Measurements from ENCODE around the gene NAV2.
A peak's percentile ranks its signal among the peaks of the same experiment; 100 is the strongest.

NAV2 gene

DNA sequence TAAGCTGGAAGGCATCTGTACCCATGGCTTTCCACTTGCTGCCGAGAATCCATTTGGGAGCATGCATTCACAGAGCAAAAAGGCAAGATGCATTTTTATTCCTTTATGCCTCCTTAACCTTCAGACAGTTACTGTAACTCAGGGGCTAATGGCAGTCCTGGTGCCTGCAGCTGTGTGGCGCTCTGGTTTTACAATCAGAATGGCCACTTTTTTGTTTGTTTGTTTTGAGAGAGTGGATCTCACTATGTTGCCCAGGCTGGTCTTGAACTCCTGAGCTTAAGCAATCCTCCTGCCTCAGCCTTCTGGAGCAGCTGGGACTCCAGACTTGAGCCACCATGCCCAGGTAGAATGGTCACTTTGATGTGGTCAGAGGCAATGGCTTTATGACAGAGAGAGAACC, 101.8 kb downstream of the NAV2 start:
- no peak for DNase-seq

DNA sequence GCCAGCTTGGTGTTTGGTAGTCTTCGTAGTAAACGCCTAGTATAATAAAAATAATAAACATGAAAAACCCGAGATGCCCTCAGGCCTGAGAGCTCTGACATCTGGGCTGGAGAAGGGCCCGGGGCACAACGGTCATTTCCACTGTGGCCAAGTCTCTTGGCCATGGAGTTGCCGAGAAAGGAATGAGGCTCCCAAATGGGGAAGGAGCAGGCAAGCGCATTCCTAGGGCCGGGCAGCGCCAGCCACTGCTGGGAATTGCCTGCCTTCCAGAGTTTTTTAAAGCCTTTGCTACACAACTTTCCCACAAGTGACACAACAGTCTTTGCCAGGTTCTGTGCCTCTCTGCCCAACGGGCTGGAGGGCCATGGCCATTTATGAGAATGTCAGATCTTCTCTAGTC, 103.4 kb downstream of the NAV2 start:
- no peak for DNase-seq

DNA sequence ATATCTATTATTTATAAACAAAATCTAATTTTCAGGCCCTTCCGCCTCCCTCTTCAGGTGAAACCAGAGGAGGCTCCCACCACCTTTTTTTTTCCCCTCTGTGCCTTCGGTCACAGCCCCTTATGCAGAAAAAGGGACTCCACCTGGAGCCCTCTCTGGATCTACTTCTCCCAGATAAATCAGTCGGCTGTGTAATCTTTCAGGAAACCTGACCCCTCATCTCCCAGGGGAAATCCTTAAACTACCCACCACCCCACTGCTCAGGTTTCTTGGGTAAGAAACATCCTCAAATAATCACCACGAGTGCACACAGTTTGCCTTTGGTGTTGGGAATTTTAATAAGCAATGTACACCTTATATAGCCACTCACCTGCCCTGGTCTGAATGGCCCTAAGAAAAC, 104.2 kb downstream of the NAV2 start:
- DNase-seq: peak; percentile 82

DNA sequence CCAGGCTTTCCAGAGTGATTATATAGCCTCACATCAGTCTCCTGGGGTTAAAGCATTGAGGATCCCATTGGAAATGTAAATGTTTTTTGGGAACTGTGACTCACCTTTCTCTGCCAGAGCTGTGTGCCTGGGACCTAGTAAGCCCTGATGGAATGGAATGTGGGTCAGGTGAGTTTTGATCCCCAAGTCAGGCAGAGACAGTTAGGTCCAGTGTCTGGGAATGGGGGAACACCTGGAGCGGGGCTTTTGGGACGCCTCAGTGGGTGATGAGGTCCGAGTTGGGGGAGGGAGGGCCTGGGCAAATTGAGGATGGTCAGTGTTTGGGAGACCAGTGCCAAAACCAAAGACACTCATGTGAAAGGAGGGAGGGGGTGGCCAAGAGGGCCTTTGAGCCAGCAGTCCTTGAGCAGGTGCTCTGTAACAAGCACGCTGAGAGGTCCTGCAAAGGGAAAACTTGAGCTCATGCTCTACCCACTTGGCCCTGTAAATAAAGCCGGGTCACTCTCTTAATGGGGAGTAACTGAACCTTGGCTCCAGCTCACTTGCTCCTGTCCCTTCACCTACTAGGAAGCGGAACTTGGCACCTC, 104.7 kb downstream of the NAV2 start:
- no peak for DNase-seq

DNA sequence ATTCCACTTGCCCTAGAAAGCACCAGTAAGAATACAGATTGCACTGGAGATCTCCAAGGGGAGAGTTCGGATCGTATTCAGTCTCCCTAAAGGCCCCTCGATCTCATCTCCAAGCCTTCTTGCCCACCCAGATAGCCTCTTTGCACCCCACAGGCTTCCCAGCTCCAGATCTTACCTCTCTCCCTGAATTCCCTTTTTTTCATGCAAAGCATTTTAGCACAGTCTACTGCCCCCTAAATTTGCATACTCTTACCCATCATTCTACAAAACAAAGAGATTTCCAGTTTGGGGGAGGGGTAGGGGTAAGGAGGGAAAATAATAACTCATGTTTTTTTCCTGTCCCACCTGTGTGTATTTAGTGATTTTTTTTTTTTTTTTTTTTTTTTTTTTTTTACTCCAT, 105.2 kb downstream of the NAV2 start:
- DNase-seq: no peak

DNA sequence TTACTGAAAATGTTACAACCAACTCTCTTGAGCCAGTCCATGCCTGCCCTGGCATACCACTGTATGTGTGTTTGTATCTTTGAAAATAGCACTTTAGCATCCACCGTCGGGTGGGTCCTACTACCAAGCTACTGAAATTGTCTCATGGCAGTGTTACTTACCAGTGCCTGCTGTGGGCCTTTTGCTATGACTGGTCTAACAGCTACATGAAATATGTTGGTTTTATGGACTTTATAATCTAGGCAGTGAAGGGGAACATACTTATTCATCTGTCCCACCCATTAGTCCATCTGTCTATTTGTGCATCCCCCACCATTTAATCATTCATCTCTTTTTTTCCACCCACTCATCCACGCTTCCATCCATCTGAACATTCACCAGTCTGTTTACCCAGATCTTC, 106.0 kb downstream of the NAV2 start:
- no peak for DNase-seq

DNA sequence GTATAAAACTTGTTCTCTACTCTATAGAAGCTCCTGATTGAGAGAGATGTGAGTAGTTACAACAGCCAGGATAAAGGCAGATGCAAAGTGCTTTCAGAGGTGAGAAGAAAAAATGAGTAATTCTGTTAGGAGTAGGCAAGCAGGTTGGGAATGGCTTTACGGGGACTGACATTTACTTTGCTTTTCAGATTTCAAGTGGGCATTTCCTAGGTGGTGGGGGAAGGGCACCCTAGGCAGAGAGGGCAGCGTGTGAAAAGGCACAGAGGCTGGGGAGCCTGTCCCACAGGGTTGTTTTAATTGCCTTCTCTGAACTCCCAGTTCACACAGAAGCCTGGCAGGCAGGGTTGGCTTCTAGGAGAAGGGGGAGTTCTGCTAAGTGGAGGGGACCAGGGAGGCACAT, 106.5 kb downstream of the NAV2 start:
- no peak for DNase-seq

DNA sequence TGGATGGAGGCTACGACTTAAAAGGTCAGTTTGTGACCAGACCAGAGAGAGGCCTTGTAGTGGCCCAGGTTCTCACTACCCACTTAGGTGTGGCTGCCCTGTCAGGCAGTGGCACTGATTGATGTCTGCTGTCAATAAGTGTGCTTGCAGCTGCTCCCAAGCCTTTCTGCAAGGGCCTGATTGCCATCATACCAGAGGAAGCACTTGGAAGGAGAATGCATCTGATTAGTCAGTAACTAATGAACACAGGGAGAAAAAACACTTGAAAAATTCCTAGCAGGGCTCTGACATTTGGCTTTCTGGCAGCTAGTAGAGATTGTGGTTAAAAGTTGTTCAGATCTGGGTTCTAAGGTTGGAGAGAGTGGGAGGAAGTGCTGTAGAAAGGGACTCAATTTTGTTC, 107.5 kb downstream of the NAV2 start:
- no peak for DNase-seq

DNA sequence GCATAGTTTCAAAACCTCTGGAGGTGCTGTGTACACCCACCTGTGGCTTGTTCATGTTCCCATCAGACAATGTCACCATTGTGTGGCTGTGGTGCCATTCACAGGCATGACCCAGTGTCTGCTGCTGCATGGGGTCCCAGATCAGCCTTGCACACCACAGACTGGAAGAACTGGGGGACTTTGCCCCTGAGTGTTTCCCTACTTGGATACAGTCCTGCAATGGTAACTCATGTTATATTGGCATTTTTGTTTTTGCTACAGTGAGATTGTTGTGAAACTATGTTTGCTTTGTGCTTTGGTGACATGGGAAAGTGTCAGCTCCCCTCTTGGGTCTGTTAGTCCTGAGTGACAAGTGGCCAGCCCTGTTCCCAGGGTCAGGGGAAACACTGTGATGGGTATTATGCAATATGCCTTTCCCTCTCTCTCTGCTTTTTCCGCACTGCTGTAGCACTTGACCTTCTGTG, 108.8 kb downstream of the NAV2 start:
- DNase-seq: no peak

DNA sequence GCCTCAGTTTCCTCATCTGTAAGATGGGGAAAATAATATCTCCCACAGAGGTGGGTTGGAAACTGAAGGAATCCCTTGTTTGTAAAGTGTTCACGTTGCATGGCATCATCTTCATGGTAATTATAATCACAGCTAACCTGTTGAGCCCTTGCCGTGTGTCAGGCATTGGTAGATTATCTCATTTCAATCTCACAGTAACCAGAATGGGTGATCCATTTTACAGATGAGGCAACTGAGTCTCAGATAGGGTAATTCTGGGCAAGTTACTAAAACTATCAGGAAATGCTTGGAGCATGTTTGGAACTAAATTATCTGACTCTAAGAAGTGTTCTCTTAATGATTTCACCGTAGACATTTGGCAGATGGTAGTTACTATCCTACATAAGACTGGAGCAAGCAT, 109.4 kb downstream of the NAV2 start:
- no peak for DNase-seq

DNA sequence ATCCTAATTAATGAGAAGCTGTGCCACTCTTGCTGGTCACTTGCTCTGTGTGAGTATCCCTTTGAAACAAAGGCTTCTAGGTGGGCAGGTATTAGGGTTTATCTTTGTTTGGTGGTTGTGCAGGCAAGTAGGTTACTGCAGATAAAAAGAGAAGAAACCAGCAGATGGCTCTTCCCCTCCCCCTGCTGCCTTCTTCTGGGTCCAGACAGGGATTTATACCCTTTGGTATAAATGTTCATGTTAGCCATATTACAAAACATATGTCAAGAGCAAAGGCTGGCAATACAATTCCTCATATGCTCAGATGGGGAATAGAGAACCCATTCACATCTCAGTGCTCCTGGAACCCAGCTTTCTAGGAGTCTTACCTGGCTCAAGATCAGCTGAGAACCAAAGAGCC, 109.9 kb downstream of the NAV2 start:
- DNase-seq: no peak

DNA sequence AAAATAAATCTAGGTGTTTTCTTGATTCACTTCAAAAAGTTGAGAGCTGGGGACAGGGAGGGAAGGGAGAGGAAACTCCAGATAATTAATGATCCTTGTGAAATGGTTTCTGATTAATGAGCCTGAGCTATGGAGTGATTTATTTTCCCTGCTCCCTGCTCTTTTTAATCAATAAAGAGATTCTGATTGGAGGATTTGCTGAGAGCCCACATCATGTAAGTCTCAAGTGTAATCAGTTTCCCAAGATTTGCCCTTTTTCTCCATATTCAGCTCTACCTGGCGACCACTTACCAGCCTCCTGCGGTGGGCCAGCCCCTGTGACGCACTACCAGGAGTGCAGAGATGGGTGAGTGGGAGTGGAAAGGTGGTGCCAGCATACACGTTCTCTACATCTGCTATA, 114.0 kb downstream of the NAV2 start:
- no peak for DNase-seq

DNA sequence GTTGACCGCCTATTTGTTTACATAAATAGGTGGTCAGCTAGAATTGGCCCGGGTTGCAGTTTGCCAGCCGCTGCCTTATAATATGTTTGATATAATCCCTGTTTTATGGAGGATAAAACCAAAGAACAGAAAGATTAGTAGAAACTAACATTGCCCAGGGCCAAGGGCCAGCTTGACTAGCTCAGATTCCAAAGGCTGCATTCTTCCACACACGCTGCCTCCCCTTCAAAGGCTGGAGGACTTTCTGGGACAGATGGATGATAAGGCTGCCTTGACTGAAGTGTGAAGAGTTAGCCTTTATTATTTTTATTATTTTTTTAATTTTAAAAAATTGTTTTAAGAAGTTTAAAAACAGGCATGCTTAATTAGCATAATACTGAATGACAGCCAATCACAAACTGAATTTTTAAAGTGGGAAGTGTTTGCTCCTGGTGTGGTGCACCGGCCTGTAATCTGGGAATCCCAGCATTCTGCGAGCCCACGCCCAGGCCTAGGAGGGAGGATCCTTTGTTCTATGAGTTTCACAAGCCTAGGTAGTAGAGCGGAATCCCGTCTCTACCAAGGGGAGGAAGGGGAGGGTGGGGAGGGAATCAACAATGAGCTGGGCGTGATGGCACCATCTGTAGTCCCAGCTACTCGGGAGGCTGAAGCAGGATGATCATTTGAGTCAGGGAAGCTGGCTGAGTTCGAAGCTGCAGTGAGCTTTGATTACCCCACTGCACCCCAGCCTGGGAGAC, 114.9 kb downstream of the NAV2 start:
- DNase-seq: peak; percentile 47

DNA sequence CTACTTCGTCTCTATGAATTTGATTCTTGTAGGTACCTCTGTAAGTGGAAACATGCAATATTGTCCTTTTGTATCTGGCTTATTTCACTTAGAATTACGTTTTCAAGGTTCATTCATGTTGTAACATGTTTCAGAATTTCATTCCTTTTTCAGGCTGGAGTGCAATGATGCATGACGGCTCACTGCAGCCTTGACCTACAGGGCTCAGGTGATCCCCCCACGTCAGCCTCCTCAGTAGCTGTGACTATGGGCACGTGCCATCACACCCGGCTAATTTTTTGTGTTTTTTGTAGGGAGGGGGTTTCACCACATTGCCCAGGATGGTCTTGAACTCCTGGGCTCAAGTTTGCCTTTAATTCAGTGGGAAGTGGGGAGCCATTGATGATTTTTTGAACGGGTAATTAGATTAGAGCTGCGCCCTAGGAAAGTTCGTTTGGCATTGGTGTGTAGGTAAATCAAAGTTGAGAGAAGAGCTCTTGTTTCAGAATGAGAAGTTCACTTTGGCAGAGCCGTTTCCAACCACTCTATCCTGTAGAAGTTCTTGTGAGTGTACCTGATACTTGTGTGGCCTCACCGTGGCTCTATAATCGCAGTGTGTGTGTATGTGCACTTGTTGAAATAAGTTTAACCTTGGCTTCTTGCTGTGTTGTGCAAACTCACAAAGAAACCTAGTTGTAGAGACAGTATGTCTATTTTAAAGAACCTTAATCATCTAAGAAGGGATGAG, 115.9 kb downstream of the NAV2 start:
- no peak for DNase-seq

DNA sequence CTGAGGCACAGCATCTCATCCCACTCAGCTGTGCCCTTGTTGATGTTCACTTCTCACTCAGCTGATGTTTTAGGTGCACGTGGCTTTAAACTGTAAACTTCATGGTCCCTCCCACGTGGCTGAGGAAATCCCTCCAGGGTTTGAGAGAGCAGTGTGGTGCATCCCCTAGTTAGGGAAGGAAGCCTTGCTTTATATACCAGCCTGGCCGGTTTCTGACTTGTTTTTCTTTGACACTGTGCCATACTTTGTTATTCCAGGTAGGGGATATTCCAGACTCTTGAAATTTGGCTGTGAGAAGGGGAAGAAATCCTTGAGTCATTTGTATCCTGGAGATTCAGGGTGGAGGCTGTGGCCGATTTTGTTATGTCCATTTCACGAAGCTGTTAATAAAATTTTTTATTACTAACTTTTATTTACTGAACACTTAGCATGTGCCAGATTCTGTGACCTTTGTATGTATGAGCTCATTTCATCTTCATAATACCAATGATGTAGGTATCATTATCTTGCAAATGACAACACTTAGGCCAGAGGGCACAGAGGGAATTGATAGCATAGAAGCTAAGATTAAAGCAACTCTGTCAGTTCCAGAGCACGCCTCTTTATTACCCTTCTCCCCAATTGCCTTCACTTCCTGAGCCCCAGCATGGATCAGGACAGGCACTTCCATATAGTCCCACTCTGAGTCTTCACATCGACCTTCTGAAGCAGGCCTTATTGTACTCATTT, 116.6 kb downstream of the NAV2 start:
- DNase-seq: no peak

DNA sequence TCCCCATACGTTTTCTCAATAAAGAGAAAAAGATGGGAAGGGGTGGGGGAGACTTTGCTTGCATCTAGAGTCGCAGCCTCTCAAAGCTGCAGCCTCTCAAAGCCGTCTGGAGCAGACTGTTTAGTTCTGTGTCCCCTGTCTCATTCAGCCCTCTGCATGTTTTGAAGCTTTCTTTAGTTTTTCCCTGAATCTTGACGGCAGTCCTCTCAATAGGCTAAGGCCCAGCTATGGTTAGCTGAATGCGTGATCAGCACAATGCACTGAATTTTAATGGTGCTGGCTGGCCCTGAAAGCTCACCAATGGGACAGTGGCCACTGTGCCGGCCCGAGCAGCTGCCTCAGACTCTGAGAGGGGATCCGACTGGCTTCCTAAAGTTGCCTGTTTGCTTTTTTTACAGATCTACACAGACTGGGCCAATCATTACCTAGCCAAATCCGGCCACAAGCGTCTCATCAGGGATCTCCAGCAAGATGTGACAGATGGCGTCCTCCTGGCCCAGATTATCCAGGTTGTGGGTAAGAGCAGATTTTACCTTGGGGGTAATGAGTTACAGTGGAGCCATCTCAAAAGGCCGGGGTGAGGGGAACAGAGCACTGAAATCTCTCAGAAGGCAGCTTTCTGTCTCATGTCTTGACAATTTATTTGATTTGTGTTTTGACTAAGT, 119.6 kb downstream of the NAV2 start:
- DNase-seq: peak; percentile 29

DNA sequence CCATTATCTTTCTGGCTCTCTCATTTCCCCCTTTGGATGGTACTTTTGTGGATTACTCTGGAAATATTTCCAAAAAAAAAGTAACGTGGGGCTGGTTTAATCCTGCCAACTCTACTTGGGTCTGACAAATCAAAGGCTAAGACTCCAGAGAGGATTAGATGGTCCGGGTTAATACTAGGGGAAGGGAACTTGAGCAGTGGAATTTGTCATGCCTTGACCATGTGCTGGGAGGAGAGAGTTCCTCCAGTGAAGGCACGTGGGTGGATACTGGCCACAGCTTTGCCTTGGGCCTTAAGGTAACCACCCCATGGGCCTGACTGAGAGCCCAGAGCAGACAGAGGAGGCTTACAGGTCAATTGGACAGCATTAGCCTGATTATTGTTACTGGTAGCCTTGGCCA, 120.3 kb downstream of the NAV2 start:
- no peak for DNase-seq

DNA sequence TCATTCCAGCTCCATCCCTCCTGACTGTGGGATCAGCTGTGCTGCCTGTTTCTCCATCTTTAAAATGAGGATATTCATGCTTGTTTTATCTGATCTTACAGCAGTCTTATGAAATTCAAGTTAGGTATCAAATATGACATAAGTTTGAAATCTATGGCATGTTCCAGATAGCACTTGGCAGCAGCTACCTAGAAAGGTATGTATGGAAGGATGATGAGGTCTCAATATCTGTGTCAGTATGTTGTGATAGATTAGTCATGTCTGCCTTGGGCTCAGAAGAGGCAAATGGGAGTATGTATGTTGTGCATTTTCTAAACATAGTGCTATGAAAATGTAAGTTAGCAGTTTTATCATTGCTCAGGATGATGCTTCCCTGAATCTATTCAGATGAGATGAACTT, 122.1 kb downstream of the NAV2 start:
- DNase-seq: no peak

DNA sequence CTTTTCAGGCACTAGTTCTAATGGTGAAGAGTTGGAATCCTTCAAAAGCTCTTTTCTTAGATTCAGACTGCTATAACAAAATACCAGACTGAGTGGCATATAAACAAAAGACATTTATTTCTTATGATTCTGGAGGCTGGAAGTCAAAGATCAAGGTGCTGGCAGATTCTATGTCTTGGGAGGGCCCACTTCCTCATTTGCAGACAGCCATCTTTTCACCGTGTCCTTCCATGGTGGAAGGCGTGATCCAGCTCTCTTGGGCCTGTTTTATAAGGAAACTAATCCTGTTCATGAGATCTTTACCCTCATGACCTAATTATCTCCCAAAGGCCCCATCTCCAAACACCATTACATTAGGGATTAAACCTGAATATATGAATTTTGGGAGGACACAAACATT, 124.0 kb downstream of the NAV2 start:
- DNase-seq: no peak

DNA sequence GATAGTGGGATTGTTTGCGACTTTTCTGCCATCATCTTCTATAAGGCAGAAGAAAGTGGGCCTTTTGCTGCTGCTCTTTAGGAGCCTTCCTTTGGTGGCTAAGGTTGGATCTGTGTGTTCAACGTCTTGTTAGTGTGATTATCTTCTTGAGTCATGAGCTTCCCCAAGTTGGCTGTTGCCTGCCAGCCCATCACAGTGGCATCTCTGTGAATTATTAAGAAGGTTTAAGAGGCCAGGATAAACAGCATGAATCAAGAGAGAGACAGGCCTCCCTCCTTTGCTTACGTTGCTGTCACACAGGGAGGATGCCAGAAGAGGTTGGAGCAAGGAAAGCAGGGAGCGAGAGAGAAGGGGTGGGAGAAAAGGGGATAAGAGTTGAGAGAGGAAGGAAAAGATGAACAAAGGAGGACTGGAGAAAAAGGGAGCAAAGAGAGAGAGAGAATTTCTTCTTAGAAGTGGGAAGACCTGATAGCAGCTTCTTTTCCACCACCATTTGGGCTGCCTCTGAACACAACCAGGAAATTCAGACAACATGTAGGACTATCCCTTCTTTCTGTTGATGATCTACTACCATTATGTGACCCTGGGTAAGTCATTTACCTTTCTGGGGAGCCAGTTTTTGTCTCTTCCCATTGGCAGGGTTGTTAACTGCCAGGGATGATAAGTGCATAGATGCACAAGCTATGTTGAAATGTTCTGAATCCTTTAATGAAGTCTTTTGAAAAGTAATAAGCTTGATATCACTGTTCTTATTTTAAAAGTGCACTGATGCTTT, 126.5 kb downstream of the NAV2 start:
- no peak for DNase-seq

DNA sequence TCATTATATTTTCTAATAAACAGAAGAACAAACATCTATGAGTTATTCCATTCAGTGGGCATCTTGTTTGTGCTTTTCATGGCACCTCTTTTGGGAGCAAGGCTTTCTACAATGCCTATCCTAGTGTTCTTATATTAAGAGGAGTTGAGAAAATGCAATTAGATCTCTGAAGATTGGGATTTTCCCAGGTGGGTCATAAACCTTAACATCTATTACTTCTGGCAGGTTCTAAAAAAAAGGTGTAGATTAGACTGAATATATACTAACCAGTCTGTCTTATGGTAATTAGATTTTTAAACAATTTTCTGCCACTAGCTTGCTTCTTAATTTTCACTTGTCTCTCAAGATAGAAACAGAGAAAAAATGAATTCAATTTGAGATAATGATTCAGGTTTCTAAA, 128.3 kb downstream of the NAV2 start:
- no peak for DNase-seq

DNA sequence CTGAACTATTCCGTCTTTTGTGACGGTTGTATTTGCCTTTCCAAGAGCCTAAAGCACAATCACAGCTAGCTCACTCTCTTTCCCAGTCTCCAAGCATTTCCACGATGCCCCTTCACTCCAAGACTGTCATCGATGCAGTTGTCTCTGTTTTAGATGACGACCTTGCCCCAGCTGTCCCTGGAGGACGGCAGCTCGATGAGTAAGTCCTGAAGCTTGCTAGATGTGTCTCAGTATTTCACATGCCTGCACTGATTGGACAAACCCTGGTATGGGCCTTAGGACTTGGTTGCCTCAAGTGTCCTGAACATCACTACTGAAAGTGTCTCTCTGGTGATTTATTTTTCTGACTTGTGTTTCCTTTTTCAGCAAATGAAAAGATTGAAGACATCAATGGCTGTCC, 129.9 kb downstream of the NAV2 start:
- no peak for DNase-seq

Measured in NCI-H2171 (cell line).